Sigmoid colon (tissue), 7 donors: Measurements from ENCODE around the gene HOMER2. TPM values are rescaled to one million over a fixed set of nuclear protein-coding genes. Genes with fewer than 3 reads are reported as not detected.
"Not testable (repeated sequence)": the region's sequence is repeated elsewhere in the genome, so short reads cannot be mapped to it uniquely, and the experiment has no call there.

Source experiments
- DNase-seq: peaks from one replicate; pipeline ENCODE4 v3.0.0-alpha.2; 2019
- H3K27ac ChIP-seq, 4 donors: fragments of 200-600 bp; sonication (generic); one replicate each; pipeline ENCODE4 v1.5.1; 2016 to 2019; ENCODE audit warnings: mild to moderate bottlenecking in 1 of 4
- H3K27me3 ChIP-seq, 3 donors: fragments of 200-600 bp; sonication (generic); one replicate each; pipeline ENCODE4 v1.5.1; 2019; ENCODE audit warnings: mild to moderate bottlenecking in 1 of 3
- H3K36me3 ChIP-seq, 4 donors: fragments of 200-600 bp; sonication (generic); one replicate each; pipeline ENCODE4 v1.5.1; 2016 to 2019
- H3K4me1 ChIP-seq, 4 donors: fragments of 200-600 bp; sonication (generic); one replicate each; pipeline ENCODE4 v1.5.1; 2017 to 2019
- H3K4me3 ChIP-seq, 4 donors: fragments of 200-600 bp; sonication (generic); one replicate each; pipeline ENCODE4 v1.5.1; 2017 to 2019; ENCODE audit warnings: mild to moderate bottlenecking in 2 of 4, moderate library complexity in 1 of 4
- H3K9me3 ChIP-seq, 4 donors: fragments of 200-600 bp in 3 of 4; sonication (generic) in 3 of 4; one replicate each; pipeline versions ENCODE4 v1.5.1 to v1.6.1; 2013 to 2019
- EP300 ChIP-seq, 4 donors: sonication (generic); formaldehyde crosslinking; IDR thresholded peaks; one replicate each; pipeline ENCODE4 v1.6.1; 2017; ENCODE audit warnings: antibody characterized with exemption in 4 of 4
- POLR2A ChIP-seq, 2 donors: fragments of 450-650 bp; IDR thresholded peaks; one replicate each; pipeline ENCODE4 v1.6.1; 2016; ENCODE audit warnings: antibody characterized with exemption in 2 of 2, mild to moderate bottlenecking in 2 of 2, moderate library complexity in 2 of 2
- POLR2AphosphoS5 ChIP-seq, 4 donors: sonication (generic); formaldehyde crosslinking; IDR thresholded peaks; one replicate each; pipeline ENCODE4 v1.6.1; 2017; ENCODE audit warnings: antibody characterized with exemption in 4 of 4
- WGBS, 2 donors: extraction: QIAGEN DNeasy Blood & Tissue Kit; methylation state at CpG; one replicate each; pipeline ENCODE4 v1.1.7; 2013; 5-methylcytosine and 5-hydroxymethylcytosine counted together
- intact Hi-C: fragments of 100-400 bp; cut with DNase I; formaldehyde crosslinking; loops from one replicate; pipeline ENCODE4 v1.15.1; 2023
- polyA plus RNA-seq, 3 donors: library from polyadenylated mRNA; stranded (reverse); fragments of 200-250 nt; gene quantifications; one replicate each; pipeline ENCODE4 v1.2.3, GENCODE V29; 2013
- total RNA-seq, 4 donors: library from RNA; depleted of rRNA; stranded (reverse); fragments of >200 nt; gene quantifications; one replicate each; pipeline ENCODE4 v1.1.0, GENCODE V29; 2016
- TF ChIP-seq, protein P1 (sequence below), 4 experiments: fragments of 450-650 bp in 3 of 4; fragments of 200-600 bp in 1 of 4; IDR thresholded peaks; one replicate each; pipeline ENCODE4 v1.5.1; 2016 to 2019; ENCODE audit warnings: antibody characterized with exemption in 4 of 4, mild to moderate bottlenecking in 3 of 4, moderate library complexity in 2 of 4
- donor health status: healthy with polysubstance abuse.
- donor health status: Bipolar disorder and iron deficiency.
- donor health status: healthy.

The HOMER2 gene
- total and polyA plus RNA-seq, 7 donors = under 0.01 to 16.8 (median 7.1) TPM

DNA sequence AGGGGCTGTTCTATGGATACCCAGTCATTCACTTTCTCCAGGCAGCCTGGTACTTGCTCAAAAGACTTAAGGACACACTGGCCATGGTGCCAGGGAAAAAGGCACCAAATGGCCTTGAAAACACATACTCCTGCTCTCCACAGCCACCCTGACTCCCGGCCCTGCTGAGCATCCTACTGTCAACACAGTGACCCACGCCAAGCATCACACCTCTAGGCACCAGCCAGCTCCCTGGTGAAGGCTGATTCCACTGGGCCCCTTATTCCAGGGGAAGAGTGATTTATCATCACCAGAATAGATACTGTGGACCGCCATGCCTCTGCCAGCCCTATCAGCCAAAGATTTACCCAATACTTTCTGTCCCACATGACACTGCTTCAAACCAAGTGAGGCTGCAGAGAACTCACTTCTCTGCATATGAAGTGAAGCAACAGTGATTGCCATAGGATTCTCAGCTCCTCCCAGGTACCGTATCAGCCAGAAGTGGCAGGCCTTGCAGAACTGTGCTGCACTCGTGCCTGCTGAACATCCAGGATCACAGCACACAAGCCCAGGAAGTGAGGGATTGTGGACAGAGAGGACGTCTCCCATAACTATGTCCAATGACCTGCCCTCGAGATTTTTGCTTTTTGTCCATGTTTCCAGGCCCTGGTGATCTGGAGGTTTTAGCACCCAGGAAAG is 79.4 kb downstream of the HOMER2 start:
- Histone ChIP-seq H3K27me3 (no peaks in the 10 kb centered on the region), H3K4me3 (no peak overlapping the region), H3K36me3 (peaks cover 0 to 10% (median 0%) of the 10 kb centered on the region in 4 donors), H3K27ac (no peak overlapping the region), H3K4me1 (no peaks in the 10 kb centered on the region), H3K9me3 (no peaks in the 10 kb centered on the region)
- DNase-seq = no peak
- intact Hi-C loops = no loop called here
- 82 to 84% methylated on average over 7 of the region's 7 CpGs for WGBS, 2 donors
- no peak for TF ChIP-seq EP300 (IDR thresholded peaks at IDR 0.05)
- no peak for TF ChIP-seq POLR2AphosphoS5 (IDR thresholded peaks at IDR 0.05)
- TF ChIP-seq, protein P1, sequence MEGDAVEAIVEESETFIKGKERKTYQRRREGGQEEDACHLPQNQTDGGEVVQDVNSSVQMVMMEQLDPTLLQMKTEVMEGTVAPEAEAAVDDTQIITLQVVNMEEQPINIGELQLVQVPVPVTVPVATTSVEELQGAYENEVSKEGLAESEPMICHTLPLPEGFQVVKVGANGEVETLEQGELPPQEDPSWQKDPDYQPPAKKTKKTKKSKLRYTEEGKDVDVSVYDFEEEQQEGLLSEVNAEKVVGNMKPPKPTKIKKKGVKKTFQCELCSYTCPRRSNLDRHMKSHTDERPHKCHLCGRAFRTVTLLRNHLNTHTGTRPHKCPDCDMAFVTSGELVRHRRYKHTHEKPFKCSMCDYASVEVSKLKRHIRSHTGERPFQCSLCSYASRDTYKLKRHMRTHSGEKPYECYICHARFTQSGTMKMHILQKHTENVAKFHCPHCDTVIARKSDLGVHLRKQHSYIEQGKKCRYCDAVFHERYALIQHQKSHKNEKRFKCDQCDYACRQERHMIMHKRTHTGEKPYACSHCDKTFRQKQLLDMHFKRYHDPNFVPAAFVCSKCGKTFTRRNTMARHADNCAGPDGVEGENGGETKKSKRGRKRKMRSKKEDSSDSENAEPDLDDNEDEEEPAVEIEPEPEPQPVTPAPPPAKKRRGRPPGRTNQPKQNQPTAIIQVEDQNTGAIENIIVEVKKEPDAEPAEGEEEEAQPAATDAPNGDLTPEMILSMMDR (IDR thresholded peaks at IDR 0.05) = no peak

DNA sequence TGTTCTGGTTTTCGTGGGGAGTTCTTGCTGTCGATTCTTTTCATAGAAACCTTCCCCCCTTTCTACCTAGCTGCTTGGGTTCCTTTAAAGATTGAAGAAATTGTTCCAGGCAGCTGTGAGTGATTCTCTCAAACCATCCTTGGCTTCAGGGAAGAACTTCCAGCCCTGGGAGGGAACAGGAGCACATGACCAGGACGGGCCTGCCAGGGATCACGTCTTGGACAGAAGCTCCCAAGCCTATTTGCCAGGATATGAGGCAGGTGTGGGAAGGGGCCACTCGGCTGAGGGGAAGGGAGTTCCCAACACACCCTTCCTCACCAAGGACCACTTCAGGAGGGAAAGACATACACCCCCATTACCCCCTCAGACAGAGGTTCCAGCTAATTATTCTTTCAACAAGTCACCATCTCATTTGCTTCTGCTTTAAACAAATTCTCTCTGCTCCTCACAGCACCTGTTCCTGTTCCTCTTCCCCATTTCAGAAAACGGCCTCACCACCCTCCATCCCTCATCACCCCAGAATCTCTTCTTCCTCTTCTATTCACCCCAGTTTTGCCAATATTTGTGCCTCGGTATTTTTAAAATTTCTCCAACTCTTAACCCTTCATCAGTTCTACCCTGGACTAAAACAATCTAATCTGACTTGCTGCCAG is 80.6 kb downstream of the HOMER2 start:
- intact Hi-C loops = no loop called here
- no peak overlapping the region for H3K27ac ChIP-seq
- DNase-seq = no peak

GRCh38 chr15:82871358-82871757 is 81.2 kb downstream of the HOMER2 start:
- WGBS, 2 donors = 64 to 66% methylated on average over 5 of the region's 5 CpGs
- intact Hi-C loops = no loop called here

More for the DNA sequence above, 80.6 kb downstream of the HOMER2 start:
- Histone ChIP-seq H3K36me3 (peaks cover 0 to 10% (median 0%) of the 10 kb centered on the region in 4 donors), H3K9me3 (no peaks in the 10 kb centered on the region), H3K4me3 (no peak overlapping the region), H3K4me1 (no peaks in the 10 kb centered on the region), H3K27me3 (no peaks in the 10 kb centered on the region)
- WGBS, 2 donors = 71 to 76% methylated on average over 7 of the region's 7 CpGs
- no peak for TF ChIP-seq EP300 (IDR thresholded peaks at IDR 0.05)
- TF ChIP-seq, protein P1 (IDR thresholded peaks at IDR 0.05) = no peak
- no peak for TF ChIP-seq POLR2AphosphoS5 (IDR thresholded peaks at IDR 0.05)
- no peak for TF ChIP-seq POLR2A (IDR thresholded peaks at IDR 0.05)

GRCh38 chr15:82870727-82871320 is 81.7 kb downstream of the HOMER2 start:
- no peak for DNase-seq
- intact Hi-C loops = no loop called here
- WGBS, 2 donors = 64 to 65% methylated on average over 7 of the region's 7 CpGs
- Histone ChIP-seq H3K9me3 (no peaks in the 10 kb centered on the region), H3K4me1 (no peaks in the 10 kb centered on the region), H3K27ac (no peak overlapping the region), H3K36me3 (peaks cover 0 to 10% (median 0%) of the 10 kb centered on the region in 4 donors), H3K27me3 (no peaks in the 10 kb centered on the region), H3K4me3 (no peak overlapping the region)
- TF ChIP-seq, protein P1 (IDR thresholded peaks at IDR 0.05) = no peak
- TF ChIP-seq POLR2AphosphoS5 (IDR thresholded peaks at IDR 0.05) (no peak), POLR2A (IDR thresholded peaks at IDR 0.05) (no peak)

More at GRCh38 chr15:82871358-82871757, 81.2 kb downstream of the HOMER2 start:
- H3K4me1 ChIP-seq = no peaks in the 10 kb centered on the region
- no peak overlapping the region for H3K27ac ChIP-seq
- H3K9me3 ChIP-seq = no peaks in the 10 kb centered on the region
- DNase-seq = no peak
- peaks cover 0 to 10% (median 0%) of the 10 kb centered on the region in 4 donors for H3K36me3 ChIP-seq
- H3K27me3 ChIP-seq = no peaks in the 10 kb centered on the region
- TF ChIP-seq POLR2A (IDR thresholded peaks at IDR 0.05) (no peak), EP300 (IDR thresholded peaks at IDR 0.05) (no peak), POLR2AphosphoS5 (IDR thresholded peaks at IDR 0.05) (no peak)
- TF ChIP-seq, protein P1 (IDR thresholded peaks at IDR 0.05) = no peak
- H3K4me3 ChIP-seq = no peak overlapping the region

DNA sequence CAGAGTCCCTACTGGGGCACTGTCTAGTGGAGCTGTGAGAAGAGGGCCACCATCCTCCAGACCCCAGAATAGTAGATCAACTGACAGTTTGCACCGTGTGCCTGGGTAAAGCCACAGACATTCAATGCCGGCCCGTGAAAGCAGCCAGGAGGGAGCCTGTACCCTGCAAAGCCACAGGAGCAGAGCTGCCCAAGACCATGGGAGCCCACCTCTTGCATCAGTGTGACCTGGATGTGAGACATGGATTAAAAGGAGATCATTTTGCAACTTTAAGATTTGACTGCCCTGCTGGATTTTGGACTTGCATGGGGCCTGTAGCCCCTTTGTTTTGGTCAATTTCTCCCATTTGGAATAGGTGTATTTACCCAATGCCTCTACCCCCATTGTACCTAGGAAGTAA is 86.5 kb downstream of the HOMER2 start:
- H3K4me3 ChIP-seq, H3K4me1 ChIP-seq, intact Hi-C loops, H3K27ac ChIP-seq, H3K36me3 ChIP-seq, H3K9me3 ChIP-seq, DNase-seq, H3K27me3 ChIP-seq: not testable (repeated sequence)
- 79 to 96% methylated on average over 3 of the region's 3 CpGs for WGBS, 2 donors

DNA sequence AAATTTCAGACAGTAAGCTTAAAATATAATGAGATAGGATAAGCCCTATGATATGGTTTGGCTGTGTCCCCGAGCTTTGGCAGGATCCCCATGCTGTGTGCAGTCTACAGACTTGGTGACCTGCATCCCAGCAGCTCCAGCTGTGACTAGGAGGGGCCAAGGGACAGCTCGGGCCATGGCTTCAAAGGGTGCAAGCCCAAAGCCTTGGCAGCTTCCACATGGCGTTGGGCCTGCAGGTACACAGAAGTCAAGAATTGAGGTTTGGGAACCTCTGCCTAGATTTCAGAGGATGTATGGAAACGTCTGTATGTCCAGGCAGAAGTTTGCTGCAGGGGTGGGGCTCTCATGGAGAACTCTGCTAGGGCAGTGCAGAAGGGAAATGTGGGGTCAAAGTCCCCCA is 86.9 kb downstream of the HOMER2 start:
- H3K27ac ChIP-seq, DNase-seq, H3K27me3 ChIP-seq, H3K36me3 ChIP-seq, H3K9me3 ChIP-seq, H3K4me3 ChIP-seq, intact Hi-C loops, H3K4me1 ChIP-seq: not testable (repeated sequence)
- 60 to 74% methylated on average over 4 of the region's 4 CpGs for WGBS, 2 donors
